MCF 10A (cell line): ENCODE results near the gene LRRC19. TPM values are rescaled to one million over a fixed set of nuclear protein-coding genes. Genes with fewer than 3 reads are reported as not detected.

Experiments
- BruUV-seq: library from RNA; stranded (reverse); fragments of 400-500 nt; replicated peaks from 2 replicates; lab custom pipeline; 2021; lab: Mats Ljungman, UMichigan
- CTCF ChIA-PET: fragments of 300-600 bp; sonication (Branson Sonifier 250); formaldehyde crosslinking; extraction: SDS; loops from one replicate; lab custom pipeline; 2021; ENCODE audit warnings: antibody characterized with exemption, inconsistent platforms; lab: Yijun Ruan, JAX
- POLR2A ChIA-PET: fragments of 300-600, 350-650 bp; sonication (Branson Sonifier 250); formaldehyde crosslinking; extraction: SDS; loops from one replicate; lab custom pipeline; 2020; ENCODE audit warnings: antibody characterized with exemption, inconsistent platforms; lab: Yijun Ruan, JAX
- DNase-seq: peaks from one replicate; pipeline ENCODE4 v3.0.0-alpha.2; 2018; ENCODE audit not compliant: unreplicated experiment
- H3K27ac Mint-ChIP-seq: one replicate; pipeline ENCODE4 v1.8.0; 2022; ENCODE audit warnings: mild to moderate bottlenecking, low read depth, mixed read lengths; ENCODE audit not compliant: unreplicated experiment
- H3K27me3 Mint-ChIP-seq: one replicate; pipeline ENCODE4 v1.8.0; 2022; ENCODE audit warnings: mixed read lengths; ENCODE audit not compliant: insufficient read depth, unreplicated experiment
- H3K36me3 Mint-ChIP-seq: one replicate; pipeline ENCODE4 v1.8.0; 2022; ENCODE audit warnings: mild to moderate bottlenecking, moderate library complexity, mixed read lengths; ENCODE audit not compliant: insufficient read depth, unreplicated experiment
- H3K4me1 Mint-ChIP-seq: one replicate; pipeline ENCODE4 v1.8.0; 2022; ENCODE audit warnings: mixed read lengths; ENCODE audit not compliant: insufficient read depth, unreplicated experiment
- H3K4me3 Mint-ChIP-seq: one replicate; pipeline ENCODE4 v1.8.0; 2022; ENCODE audit warnings: mild to moderate bottlenecking, moderate library complexity, mixed read lengths; ENCODE audit not compliant: unreplicated experiment
- H3K9me3 Mint-ChIP-seq: one replicate; pipeline ENCODE4 v1.8.0; 2022; ENCODE audit warnings: mixed read lengths; ENCODE audit not compliant: unreplicated experiment
- intact Hi-C: fragments of 100-400 bp; cut with micrococcal nuclease; formaldehyde crosslinking; loops from 2 replicates; pipeline ENCODE4 v1.14.1; 2022
- total RNA-seq: library from RNA; stranded (reverse); gene quantifications from 2 replicates; pipeline ENCODE4 v1.2.3, GENCODE V29; 2022
- TF ChIP-seq, protein P1 (sequence below): fragments of 200-600 bp; IDR thresholded peaks from one replicate; pipeline ENCODE4 v1.8.0; 2022; ENCODE audit warnings: antibody characterized with exemption, mild to moderate bottlenecking; ENCODE audit not compliant: unreplicated experiment

Gene LRRC19
- total RNA-seq, 1 experiment from 2014 or later: not detected

- Mint-ChIP-seq H3K27me3 (no peaks in the 10 kb centered on the region), H3K9me3 (no peaks in the 10 kb centered on the region), H3K36me3 (peaks cover 16% of the 10 kb centered on the region), H3K4me1 (peaks cover 40% of the 10 kb centered on the region), H3K27ac (peak overlapping the region; percentile 99), H3K4me3 (peak overlapping the region; percentile 77)
- no peak for DNase-seq
- no TSS peak for BruUV-seq
- POLR2A ChIA-PET: interaction anchor here (1.2 to 1.4 kb wide), 5 partner anchors 10 to 581 kb away, joined by 3 to 27 read pairs (median 7); partner anchors contain the start of gene IFT74
- TF ChIP-seq, protein P1, sequence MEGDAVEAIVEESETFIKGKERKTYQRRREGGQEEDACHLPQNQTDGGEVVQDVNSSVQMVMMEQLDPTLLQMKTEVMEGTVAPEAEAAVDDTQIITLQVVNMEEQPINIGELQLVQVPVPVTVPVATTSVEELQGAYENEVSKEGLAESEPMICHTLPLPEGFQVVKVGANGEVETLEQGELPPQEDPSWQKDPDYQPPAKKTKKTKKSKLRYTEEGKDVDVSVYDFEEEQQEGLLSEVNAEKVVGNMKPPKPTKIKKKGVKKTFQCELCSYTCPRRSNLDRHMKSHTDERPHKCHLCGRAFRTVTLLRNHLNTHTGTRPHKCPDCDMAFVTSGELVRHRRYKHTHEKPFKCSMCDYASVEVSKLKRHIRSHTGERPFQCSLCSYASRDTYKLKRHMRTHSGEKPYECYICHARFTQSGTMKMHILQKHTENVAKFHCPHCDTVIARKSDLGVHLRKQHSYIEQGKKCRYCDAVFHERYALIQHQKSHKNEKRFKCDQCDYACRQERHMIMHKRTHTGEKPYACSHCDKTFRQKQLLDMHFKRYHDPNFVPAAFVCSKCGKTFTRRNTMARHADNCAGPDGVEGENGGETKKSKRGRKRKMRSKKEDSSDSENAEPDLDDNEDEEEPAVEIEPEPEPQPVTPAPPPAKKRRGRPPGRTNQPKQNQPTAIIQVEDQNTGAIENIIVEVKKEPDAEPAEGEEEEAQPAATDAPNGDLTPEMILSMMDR: no peak
- CTCF ChIA-PET: interaction anchor here (0.8 kb wide), 1 partner anchor 9 kb away, joined by 3 read pairs; no protein-coding TSS in a partner anchor
- intact Hi-C loops: loop anchor here (5.0 kb wide), 1 partner anchor 53 kb away; the partner anchor contains the start of gene CAAP1
These were observed 59.9 kb downstream of the LRRC19 start for GRCh38 chr9:26945591-26945990.

Other genes with a start within 250 kb of the LRRC19 start
- gene CAAP1, start 112.9 kb downstream of the LRRC19 start, total RNA-seq: 29.2 and 35.2 TPM in 2 replicates
- 29.6 and 36.7 TPM in 2 replicates for gene PLAA, start 58.4 kb downstream of the LRRC19 start, total RNA-seq
- 28.7 and 31.5 TPM in 2 replicates for gene IFT74, start 49.3 kb downstream of the LRRC19 start, total RNA-seq
- gene TEK, start 103.6 kb upstream of the LRRC19 start, total RNA-seq: 0.71 and 0.91 TPM in 2 replicates